PFSK-1 (cell line): ENCODE results near the gene S100A1.

ENCODE experiments used
- SIN3A ChIP-seq: IDR thresholded peaks from 2 replicates; pipeline ENCODE4 v1.6.1; 2012; ENCODE audit warnings: mild to moderate bottlenecking, low read length, moderate library complexity, borderline replicate concordance; ENCODE audit not compliant: insufficient read depth
- TAF1 ChIP-seq: IDR thresholded peaks from 2 replicates; pipeline ENCODE4 v1.6.1; 2012; ENCODE audit warnings: low read length, control low read depth, borderline replicate concordance; ENCODE audit not compliant: insufficient read depth

DNA sequence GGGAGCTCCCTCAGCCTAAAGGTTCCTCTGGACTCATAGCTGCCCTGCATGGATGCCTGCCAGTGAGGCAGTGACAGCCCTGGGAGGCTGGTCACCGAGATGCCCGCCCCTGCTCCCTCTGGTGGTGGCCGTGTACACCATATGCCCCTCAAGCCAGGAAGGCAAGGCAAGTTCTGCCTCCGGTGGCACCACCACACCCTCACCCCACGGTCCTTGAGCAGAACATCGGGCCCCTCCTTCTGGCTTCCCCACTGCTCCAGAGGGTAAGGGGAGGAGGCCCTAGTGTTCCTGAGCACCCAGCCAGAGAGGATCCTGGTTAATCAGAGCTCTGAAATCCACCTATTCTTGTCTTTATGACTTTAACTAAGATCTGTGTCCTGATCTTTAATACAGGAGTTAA lies 10.6 kb upstream of the S100A1 start:
- TF ChIP-seq TAF1, result no peak
- no peak; the same call in 1 of the 2 replicates for TF ChIP-seq SIN3A
